Astrocyte of the cerebellum (primary cell): Measurements from ENCODE around the gene MYOF.

Experiments
- DNase-seq: peaks from one replicate; pipeline ENCODE4 v3.0.0-alpha.2; 2011; ENCODE audit warnings: low read depth
- H3K4me3 ChIP-seq: 2 replicates; pipeline ENCODE4 v1.5.1; 2011; ENCODE audit warnings: mild to moderate bottlenecking, low read depth, low read length, moderate library complexity
- CTCF ChIP-seq: IDR thresholded peaks from 2 replicates; pipeline ENCODE4 v1.5.1; 2012; ENCODE audit warnings: low read length, low read depth, moderate library complexity, mild to moderate bottlenecking; ENCODE audit errors: missing control alignments
- in situ Hi-C: cut with HindIII; loops from 2 replicates; pipeline ENCODE4 v1.10.0; 2017; ENCODE audit warnings: low sequenced_read_pairs

Gene MYOF

GRCh38 chr10:93413252-93413689, 68.9 kb downstream of the MYOF start:
- TF ChIP-seq CTCF, result no peak
- DNase-seq, result no peak
- in situ Hi-C loops, result no loop called here
- no peak overlapping the region for H3K4me3 ChIP-seq

- no peak for TF ChIP-seq CTCF
Measured at GRCh38 chr10:93412801-93413200, 69.3 kb downstream of the MYOF start.

DNA sequence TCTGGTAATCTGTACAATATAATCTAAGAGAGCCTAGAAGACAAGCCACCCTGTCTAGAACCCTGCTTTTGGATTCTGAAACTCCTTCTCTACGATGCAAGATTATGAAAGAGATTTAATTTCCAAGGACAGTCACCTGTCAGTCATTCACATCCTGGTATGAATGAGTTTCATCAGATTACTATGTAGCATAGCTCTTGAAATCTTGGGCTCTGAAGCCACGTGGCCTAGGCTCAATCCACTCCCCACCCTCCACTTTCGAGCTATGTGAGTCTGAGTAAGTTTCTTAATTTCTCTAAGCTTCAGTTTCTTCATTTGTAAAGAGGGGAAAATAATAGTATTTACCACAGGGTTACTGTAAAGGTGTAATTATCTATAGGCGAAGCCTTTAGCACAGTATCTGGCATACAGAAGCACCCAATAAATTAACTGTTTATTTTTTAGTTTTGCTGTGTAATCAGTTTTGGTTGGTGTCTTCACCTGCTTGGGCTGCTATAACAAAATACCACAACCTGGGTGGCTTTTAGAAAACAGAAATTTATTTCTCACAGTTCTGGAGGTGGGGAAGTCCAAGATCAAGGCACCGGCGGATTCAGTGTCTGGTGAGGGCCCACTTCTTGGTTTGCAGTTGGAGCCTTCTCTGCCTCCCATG, 71.3 kb downstream of the MYOF start:
- in situ Hi-C loops, result no loop called here
- no peak for DNase-seq
- no peak for TF ChIP-seq CTCF
- H3K4me3 ChIP-seq, result no peak overlapping the region

More at GRCh38 chr10:93412801-93413200, 69.3 kb downstream of the MYOF start:
- in situ Hi-C loops, result no loop called here
- DNase-seq, result no peak
- no peak overlapping the region for H3K4me3 ChIP-seq

GRCh38 chr10:93408783-93409182, 73.4 kb downstream of the MYOF start:
- no peak overlapping the region for H3K4me3 ChIP-seq
- DNase-seq, result no peak
- no peak for TF ChIP-seq CTCF
- in situ Hi-C loops, result no loop called here

DNA sequence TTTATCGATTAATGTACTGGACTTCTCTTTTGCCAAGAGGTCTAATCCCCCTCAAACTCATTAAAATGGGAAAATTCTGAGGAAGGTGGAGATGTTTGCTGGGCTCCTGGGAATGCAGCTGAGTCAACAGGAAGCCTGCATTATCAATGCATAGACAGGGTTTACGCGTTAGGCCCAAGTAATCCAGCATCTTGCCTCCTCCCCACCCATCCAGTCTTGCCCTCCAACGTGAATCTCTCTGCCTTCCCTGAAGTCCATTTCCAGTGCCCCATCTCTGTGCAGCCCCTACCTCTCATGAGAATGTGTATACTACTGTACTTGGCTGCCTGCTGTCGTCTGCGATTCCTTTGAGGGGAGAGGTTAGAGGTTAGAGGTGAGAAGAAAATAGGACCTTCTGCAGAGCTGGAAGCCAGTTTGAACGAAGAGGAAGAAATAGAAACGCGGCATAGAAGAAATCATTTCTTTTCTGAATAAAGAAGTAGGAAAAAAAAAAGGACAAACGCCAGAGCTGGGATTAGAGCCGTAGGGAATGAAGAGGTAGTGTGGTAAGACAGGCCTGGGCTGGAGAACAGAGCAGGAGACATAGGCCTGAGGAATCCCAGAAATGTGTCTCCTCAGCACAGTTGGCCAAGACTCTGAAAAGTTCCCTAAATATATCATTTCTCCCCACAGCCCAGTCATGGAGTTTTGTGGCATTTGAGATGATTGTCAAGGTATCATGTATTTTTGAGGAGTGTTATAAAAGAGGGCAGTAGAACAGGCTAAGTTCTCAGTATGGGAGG, 75.6 kb downstream of the MYOF start:
- H3K4me3 ChIP-seq, result no peak overlapping the region
- DNase-seq, result peak; percentile 15
- in situ Hi-C loops, result no loop called here
- no peak for TF ChIP-seq CTCF

GRCh38 chr10:93404048-93404354, 78.1 kb downstream of the MYOF start:
- in situ Hi-C loops, result no loop called here
- no peak for DNase-seq
- TF ChIP-seq CTCF, result no peak
- H3K4me3 ChIP-seq, result no peak overlapping the region
